GM12865 (cell line): ENCODE results near the gene COA5.

Experiments
- DNase-seq: peaks from one replicate; pipeline ENCODE4 v3.0.0; 2010; ENCODE audit warnings: low read depth
- H3K4me3 ChIP-seq: 2 replicates; pipeline ENCODE4 v1.5.1; 2011; ENCODE audit warnings: mild to moderate bottlenecking, low read depth, low read length, control low read depth
- CTCF ChIP-seq: IDR thresholded peaks from 2 replicates; pipeline ENCODE4 v1.5.1; 2011; ENCODE audit warnings: low read length, control low read depth, low read depth, inconsistent platforms; ENCODE audit not compliant: insufficient read depth; ENCODE audit errors: missing control alignments

COA5 gene

GRCh38 chr2:98608116-98608961 lies at the start of gene COA5, which contains the start of gene UNC50:
COA5 (minus strand) TSS chr2:98608512; CDS start chr2:98608405, 107 bp downstream.
UNC50 (plus strand) TSS chr2:98608589; CDS start chr2:98609760, 1,171 bp downstream.
- no peak for TF ChIP-seq CTCF
- DNase-seq = peak; percentile 96
- peak within 1 kb of the TSS; percentile 98 for H3K4me3 ChIP-seq

GRCh38 chr2:98656800-98657199 lies 48.5 kb upstream of the COA5 start:
- TF ChIP-seq CTCF = no peak
- no peak for DNase-seq
- H3K4me3 ChIP-seq = no peak overlapping the region

- H3K4me3 ChIP-seq = no peak overlapping the region
- no peak for DNase-seq
- TF ChIP-seq CTCF = no peak
Observed at GRCh38 chr2:98654699-98655495, 46.6 kb upstream of the COA5 start.

GRCh38 chr2:98650998-98651397 lies 42.7 kb upstream of the COA5 start:
- no peak overlapping the region for H3K4me3 ChIP-seq
- no peak for DNase-seq
- no peak for TF ChIP-seq CTCF

- DNase-seq = no peak
- no peak for TF ChIP-seq CTCF
Observed at GRCh38 chr2:98649992-98650375, 41.7 kb upstream of the COA5 start.

GRCh38 chr2:98649135-98649991 lies 41.1 kb upstream of the COA5 start:
- peak; percentile 88 for DNase-seq
- TF ChIP-seq CTCF = peak; percentile 99
- no peak overlapping the region for H3K4me3 ChIP-seq

More at GRCh38 chr2:98649992-98650375, 41.7 kb upstream of the COA5 start:
- H3K4me3 ChIP-seq = no peak overlapping the region
